Measurements from ENCODE around the gene KCNQ1. TPM values are rescaled to one million over a fixed set of nuclear protein-coding genes. Genes with fewer than 3 reads are reported as not detected.

KCNQ1 gene
- total and polyA plus RNA-seq, 9 of the 15 experiments (the other 6 are each of a cell fraction or from before 2014, with no cell fraction given): 0.44 TPM; not detected in 8

- TF ChIP-seq SP2 (IDR thresholded peaks at IDR 0.05; ENCODE audit: extremely low read depth, low read depth, low read length, poor library complexity, severe bottlenecking) (no peak), NR0B1 (IDR thresholded peaks at IDR 0.05; ENCODE audit: partially characterized antibody) (no peak), ZNF695 (CRISPR knock-in tag; IDR thresholded peaks at IDR 0.05) (no peak), RBM22 (IDR thresholded peaks at IDR 0.05; ENCODE audit: low read depth, low read length, poor library complexity, severe bottlenecking) (no peak)
- TF ChIP-seq, protein P1, sequence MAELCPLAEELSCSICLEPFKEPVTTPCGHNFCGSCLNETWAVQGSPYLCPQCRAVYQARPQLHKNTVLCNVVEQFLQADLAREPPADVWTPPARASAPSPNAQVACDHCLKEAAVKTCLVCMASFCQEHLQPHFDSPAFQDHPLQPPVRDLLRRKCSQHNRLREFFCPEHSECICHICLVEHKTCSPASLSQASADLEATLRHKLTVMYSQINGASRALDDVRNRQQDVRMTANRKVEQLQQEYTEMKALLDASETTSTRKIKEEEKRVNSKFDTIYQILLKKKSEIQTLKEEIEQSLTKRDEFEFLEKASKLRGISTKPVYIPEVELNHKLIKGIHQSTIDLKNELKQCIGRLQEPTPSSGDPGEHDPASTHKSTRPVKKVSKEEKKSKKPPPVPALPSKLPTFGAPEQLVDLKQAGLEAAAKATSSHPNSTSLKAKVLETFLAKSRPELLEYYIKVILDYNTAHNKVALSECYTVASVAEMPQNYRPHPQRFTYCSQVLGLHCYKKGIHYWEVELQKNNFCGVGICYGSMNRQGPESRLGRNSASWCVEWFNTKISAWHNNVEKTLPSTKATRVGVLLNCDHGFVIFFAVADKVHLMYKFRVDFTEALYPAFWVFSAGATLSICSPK (IDR thresholded peaks at IDR 0.05; ENCODE audit: borderline replicate concordance): no peak
- peaks cover 4% of the 10 kb centered on the region; the same call in 1 of the 2 replicates for H4K20me1 ChIP-seq (replicated peaks; ENCODE audit: control insufficient read depth, insufficient read depth, low read length)
- H3K4me3 ChIP-seq: no peak overlapping the region
- no peak for DNase-seq (ENCODE audit: extremely low read depth in 1 of 4, low spot score in 3 of 4)
- FAIRE-seq: no peak
- H3K9me1 ChIP-seq (ENCODE audit: control insufficient read depth, insufficient read depth, low read length): no peaks in the 10 kb centered on the region
- H3K4me2 ChIP-seq (ENCODE audit: insufficient read depth, low read length): no peak overlapping the region
- H3K79me2 ChIP-seq (ENCODE audit: control insufficient read depth, insufficient read depth, low read length): no peaks in the 10 kb centered on the region
- no peaks in the 10 kb centered on the region for H3K9me3 ChIP-seq (replicated peaks; ENCODE audit: control insufficient read depth, insufficient read depth, low read depth, low read length)
- no peaks in the 10 kb centered on the region for H3K36me3 ChIP-seq (ENCODE audit: control insufficient read depth, insufficient read depth, low read length)
- H3K27me3 ChIP-seq (ENCODE audit: control insufficient read depth in 2 of 2, insufficient read depth in 2 of 2, low read length in 2 of 2): peaks cover 0 to 5% of the 10 kb centered on the region in 2 experiments; a peak in 2 of 5 replicates
- no peak overlapping the region for H3K9ac ChIP-seq (ENCODE audit: insufficient read depth in 1 of 2, low read depth in 2 of 2, low read length in 2 of 2)
- no peak overlapping the region for H2AFZ ChIP-seq (ENCODE audit: low read depth, low read length)
- CTCF ChIA-PET (ENCODE audit: low intra/inter-chr PET ratio): no interaction called here
- intact Hi-C loops (cut with micrococcal nuclease): no loop called here
- peaks cover 0 to 48% of the 10 kb centered on the region in 2 experiments; a peak in 4 of 5 replicates for H3K4me1 ChIP-seq (replicated peaks in 1 of 2; ENCODE audit: control insufficient read depth in 2 of 2, insufficient read depth in 2 of 2, low read length in 2 of 2)
- no peak overlapping the region for H3K27ac ChIP-seq (ENCODE audit: extremely low read depth, low read depth, low read length)
- POLR2A ChIA-PET: interaction anchor here (0.6 kb wide), 1 partner anchor 53 kb away, joined by 3 read pairs; no protein-coding TSS in a partner anchor
- ATAC-seq: no peak
- in situ Hi-C loops (cut with MboI): no loop called here
- 30% methylated on average over 17 of the region's 18 CpGs for WGBS (ENCODE audit: insufficient coverage, low coverage, missing lambda C conversion rate)
- BruUV-seq (replicated peaks): no TSS peak
Measured at GRCh38 chr11:2728663-2729332, 284.0 kb downstream of the KCNQ1 start.
